Measurements from ENCODE around the gene INPP4B.
"Not testable (repeated sequence)": the region's sequence is repeated elsewhere in the genome, so short reads cannot be mapped to it uniquely, and the experiment has no call there.

Gene INPP4B

DNA sequence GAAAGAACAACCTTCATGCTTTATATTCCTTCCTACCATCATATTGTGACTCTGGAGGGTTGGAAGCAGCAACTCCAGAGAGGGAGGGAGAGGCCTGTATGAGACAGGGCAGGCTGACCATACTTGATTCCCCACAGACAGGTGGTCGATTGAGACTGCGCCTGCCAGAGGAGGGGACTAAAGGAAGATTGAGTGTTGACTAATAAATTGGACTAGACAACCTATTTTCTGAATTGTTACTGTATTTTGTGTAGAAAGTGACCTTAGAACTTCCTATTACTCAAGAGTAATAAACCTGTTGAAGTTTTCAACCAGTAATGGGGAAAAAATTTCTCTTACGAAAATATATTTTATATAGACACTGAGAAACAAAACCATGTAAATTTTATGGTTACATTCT is 301.5 kb downstream of the INPP4B start:
- DNase-seq (ENCODE audit: low read depth in 3 of 3), result no peak

- DNase-seq (ENCODE audit: low read depth in 3 of 3), result no peak
Measured at GRCh38 chr4:142544039-142544438, 302.1 kb downstream of the INPP4B start.

- DNase-seq (ENCODE audit: low read depth in 3 of 3), result no peak
Measured at GRCh38 chr4:142540483-142540804, 305.7 kb downstream of the INPP4B start.

DNA sequence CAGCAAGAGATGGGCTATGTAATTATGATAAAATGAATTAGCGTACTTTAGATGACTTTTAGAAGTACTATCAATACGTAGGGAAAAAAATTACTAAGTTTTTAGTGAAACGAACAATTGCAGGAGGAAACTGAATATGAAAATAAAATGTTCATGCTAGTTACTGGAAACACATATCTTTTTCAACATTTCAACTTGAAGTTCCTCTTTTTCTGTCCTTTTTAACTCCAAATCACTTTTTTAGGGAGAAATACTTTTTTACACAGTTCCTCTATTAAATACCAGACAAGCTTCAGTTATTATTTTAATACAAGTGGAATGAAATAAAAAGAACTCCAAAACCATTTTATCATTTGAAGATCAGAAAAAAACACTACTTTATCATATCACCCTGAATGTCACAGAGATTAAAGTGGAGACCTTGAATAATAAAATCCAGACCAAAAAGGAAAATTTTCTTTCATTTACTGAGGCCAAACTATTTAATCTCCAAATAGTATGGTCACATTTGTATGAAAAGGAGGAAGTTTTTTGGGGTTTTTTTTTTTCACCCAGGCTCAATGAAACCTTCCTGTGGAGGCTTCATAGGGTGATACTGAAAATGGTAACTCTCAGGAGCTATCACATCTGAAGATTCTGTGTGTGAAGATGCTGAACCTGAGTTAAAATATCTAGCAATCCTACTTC is 306.2 kb downstream of the INPP4B start:
- DNase-seq (ENCODE audit: low read depth in 3 of 3), result no peak

GRCh38 chr4:142535009-142535408 is 311.1 kb downstream of the INPP4B start:
- no peak for DNase-seq (ENCODE audit: low read depth in 3 of 3)

DNA sequence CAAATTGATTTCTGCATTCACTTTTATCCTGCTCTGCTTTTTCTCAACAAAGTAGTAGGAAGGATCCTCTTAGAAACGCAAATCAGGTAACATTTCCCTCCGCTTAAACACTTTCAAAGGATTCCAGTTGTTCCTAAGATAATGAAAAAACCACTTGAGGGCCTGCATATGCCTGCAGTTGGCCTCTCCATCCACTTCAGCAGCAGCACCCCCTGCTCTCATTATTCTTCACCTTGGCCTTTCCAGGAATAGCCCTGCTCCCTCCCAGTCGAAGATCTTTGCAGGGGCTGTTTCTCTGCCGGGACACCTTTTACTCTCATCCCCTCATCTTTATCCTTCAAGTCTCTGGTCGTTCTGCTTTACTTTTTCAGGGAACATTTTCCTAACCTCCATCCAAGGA is 314.0 kb downstream of the INPP4B start:
- no peak for DNase-seq (ENCODE audit: low read depth in 3 of 3)

DNA sequence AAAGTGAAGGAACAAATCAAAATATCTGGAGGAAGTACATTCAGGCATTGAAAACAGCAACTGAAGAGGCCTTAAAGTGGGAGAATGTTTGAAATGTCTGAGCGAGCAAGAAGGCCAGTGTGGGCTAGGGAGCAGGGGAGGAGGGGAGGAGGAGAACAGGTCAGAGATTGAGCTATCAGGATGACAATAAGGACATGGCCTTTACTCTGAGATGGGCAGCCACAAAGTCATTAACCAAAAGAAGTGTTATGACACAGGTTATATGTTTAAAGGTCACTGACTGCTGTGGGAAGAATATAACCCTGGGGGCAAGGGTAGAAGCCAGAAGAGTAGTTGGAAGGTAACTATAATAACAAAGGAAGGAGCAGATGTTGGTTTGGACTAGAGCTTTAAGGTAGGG is 315.4 kb downstream of the INPP4B start:
- no peak for DNase-seq (ENCODE audit: low read depth in 3 of 3)

GRCh38 chr4:142528433-142528832 is 317.7 kb downstream of the INPP4B start:
- no peak for DNase-seq (ENCODE audit: low read depth in 3 of 3)

DNA sequence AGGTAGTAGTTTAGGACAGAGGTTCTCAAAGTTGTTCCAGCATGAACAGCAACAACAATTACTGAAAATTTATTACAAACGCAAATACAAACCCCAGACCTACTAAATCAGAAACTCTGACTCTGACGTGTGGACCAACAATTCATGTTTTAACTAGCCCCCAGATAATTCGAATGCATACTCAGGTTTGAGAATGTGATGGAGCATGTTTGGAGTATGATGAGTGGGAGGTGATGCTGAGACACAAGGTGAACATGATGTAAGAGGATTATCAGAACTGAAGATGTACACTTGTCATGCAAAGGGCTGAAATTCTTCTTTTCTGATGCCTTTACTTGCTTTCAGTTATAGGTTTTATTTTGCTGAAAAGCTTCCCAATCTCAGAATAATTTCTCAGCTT is 323.0 kb downstream of the INPP4B start:
- no peak for DNase-seq (ENCODE audit: low read depth in 3 of 3)

DNA sequence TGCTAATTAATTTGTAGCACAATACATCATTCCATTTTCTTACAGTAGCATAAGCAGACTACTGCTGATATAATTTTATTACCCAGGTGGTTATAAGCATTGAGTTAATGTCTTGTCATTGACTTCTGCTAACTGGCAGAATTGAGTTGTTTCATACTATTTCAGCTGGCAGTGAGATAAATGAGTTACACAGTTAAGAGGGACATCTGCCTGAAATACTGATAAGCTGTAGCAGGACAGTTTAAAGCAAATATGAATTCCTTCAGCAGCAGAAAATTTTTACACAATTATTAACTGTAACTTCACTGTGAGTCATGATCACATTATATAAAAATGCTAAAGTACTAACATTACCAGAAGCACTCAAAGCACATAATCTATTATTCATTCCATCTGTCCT is 326.8 kb downstream of the INPP4B start:
- DNase-seq (ENCODE audit: low read depth in 3 of 3), result no peak

GRCh38 chr4:142516686-142517526 is 329.2 kb downstream of the INPP4B start:
- DNase-seq (ENCODE audit: low read depth in 3 of 3), result no peak

- no peak for DNase-seq (ENCODE audit: low read depth in 3 of 3)
Measured at GRCh38 chr4:142512161-142512560, 333.9 kb downstream of the INPP4B start.

- DNase-seq (ENCODE audit: low read depth in 3 of 3), result no peak
Measured at GRCh38 chr4:142509881-142510280, 336.2 kb downstream of the INPP4B start.

DNA sequence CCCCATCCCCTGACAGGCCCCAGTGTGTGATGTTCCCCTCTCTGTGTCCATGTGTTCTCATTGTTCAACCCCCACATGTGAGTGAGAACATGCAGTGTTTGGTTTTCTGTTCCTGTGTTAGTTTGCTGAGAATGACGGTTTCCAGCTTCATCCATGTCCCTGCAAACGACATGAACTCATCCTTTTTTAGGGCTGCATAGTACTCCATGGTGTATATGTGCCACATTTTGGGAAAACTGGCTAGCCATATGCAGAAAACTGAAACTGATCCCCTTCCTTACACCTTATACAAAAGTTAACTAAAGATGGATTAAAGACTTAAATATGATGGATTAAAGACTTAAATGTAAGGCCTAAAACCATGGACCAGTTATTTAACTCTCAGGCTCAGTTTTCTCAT is 336.7 kb downstream of the INPP4B start:
- not testable (repeated sequence) for DNase-seq (ENCODE audit: low read depth in 3 of 3)

GRCh38 chr4:142500966-142501365 is 345.1 kb downstream of the INPP4B start:
- no peak for DNase-seq (ENCODE audit: low read depth in 3 of 3)

- no peak for DNase-seq (ENCODE audit: low read depth in 3 of 3)
Measured at GRCh38 chr4:142497606-142498005, 348.5 kb downstream of the INPP4B start.

GRCh38 chr4:142493255-142494110 is 352.6 kb downstream of the INPP4B start:
- DNase-seq (ENCODE audit: low read depth in 3 of 3), result no peak

GRCh38 chr4:142485452-142485851 is 360.6 kb downstream of the INPP4B start:
- no peak for DNase-seq (ENCODE audit: low read depth in 3 of 3)

DNA sequence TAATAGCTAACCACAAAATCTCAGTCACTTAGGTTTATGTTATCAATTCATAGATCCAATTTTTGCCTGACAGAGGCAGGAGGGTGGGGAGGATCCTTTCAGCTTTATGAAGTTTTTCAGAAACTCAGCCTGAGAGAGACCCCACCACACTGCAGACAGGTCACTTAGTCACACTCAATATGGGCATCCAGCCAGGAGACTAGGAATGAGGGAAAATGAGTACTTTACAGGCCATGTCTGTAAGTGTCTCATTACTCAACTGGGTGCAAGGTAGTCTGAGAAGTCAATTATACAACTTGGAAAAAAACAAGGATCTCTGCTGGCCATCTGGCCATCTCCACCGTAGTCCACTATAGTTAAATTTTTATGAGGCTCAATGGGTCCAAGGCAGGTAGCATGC is 365.9 kb downstream of the INPP4B start:
- DNase-seq (ENCODE audit: low read depth in 3 of 3), result no peak

- no peak for DNase-seq (ENCODE audit: low read depth in 3 of 3)
Measured at GRCh38 chr4:142475663-142476062, 370.4 kb downstream of the INPP4B start.

- no peak for DNase-seq (ENCODE audit: low read depth in 3 of 3)
Measured at GRCh38 chr4:142474398-142475087, 371.6 kb downstream of the INPP4B start.

DNA sequence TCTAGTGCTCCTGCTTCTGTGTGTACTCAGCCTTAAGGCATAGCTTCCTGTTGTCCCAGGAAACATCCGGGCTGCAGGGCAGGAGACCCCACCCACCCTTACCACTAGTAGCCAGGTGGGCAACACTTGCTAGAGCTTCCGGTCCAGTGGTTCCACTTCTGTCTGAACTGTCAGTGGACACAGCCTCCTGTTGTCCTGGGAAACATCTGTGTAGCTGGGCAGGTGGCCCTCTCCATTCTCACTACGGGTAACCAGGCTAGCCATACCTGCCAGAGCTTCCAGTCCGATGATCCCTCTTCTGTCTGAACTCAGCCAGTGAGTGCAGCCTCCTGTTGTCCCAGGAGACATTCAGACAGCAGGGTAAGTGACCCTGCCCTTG is 372.2 kb downstream of the INPP4B start:
- DNase-seq (ENCODE audit: low read depth in 3 of 3), result no peak
